ENCODE results near the gene EFTUD2. TPM values are rescaled to one million over a fixed set of nuclear protein-coding genes. Genes with fewer than 3 reads are reported as not detected.

Gene EFTUD2
- total and polyA plus RNA-seq, 2 of the 13 experiments (the other 11 are each of a cell fraction or from before 2014, with no cell fraction given), result 111 to 137 TPM

DNA sequence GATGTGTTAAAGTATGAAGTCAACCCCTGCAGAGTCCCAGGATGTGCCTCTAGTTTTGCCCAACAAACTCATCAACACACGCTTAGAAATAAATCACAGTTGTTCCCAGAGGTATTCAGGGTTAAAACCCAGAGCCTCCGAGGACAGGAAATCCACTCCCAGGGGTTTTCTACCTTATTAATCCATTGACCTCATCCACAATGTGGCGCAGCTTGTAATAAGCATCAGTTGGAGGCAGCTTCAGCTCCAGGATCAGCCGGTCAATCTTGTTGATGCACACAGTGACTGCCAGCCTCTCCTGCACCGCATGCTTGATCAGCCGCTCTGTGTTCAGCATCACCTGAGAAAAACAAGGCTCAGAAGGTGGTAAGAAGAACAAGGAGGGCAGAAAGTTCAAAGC, 23.5 kb downstream of the EFTUD2 start:
- FAIRE-seq (no peak), DNase-seq (ENCODE audit: low spot score) (no peak), ATAC-seq (no peak)
- no peak for TF ChIP-seq ZNF660 (CRISPR knock-in tag; IDR thresholded peaks at IDR 0.05; ENCODE audit: borderline replicate concordance, low read depth)
- no peak for TF ChIP-seq ZMYM3 (CRISPR knock-in tag; IDR thresholded peaks at IDR 0.05)
- TF ChIP-seq ARNT (IDR thresholded peaks at IDR 0.05), result no peak
- no peak for TF ChIP-seq PAX8 (CRISPR knock-in tag; IDR thresholded peaks at IDR 0.05; ENCODE audit: borderline replicate concordance)
- no peak for TF ChIP-seq HNRNPUL1 (IDR thresholded peaks at IDR 0.05; ENCODE audit: low read depth, low read length)
- TF ChIP-seq HCFC1 (IDR thresholded peaks at IDR 0.05; ENCODE audit: low read depth, low read length), result no peak
- no peak for TF ChIP-seq KAT2B (IDR thresholded peaks at IDR 0.05; ENCODE audit: borderline replicate concordance, low read depth, low read length)
- TF ChIP-seq JUND (CRISPR knock-in tag; IDR thresholded peaks at IDR 0.05), result no peak
- WGBS (ENCODE audit: low lambda C conversion rate), result 96% methylated on average over 6 of the region's 6 CpGs
- H3K4me2 ChIP-seq (ENCODE audit: low read depth, low read length), result no peak overlapping the region
- H3K79me2 ChIP-seq (ENCODE audit: insufficient read depth, low read length), result no peaks in the 10 kb centered on the region
- in situ Hi-C loops (cut with HindIII; ENCODE audit: extremely low pct_ligation_motif_present, low pct_unique_long_range_greater_than_20kb), result no loop called here
- CTCF ChIA-PET (ENCODE audit: low intra/inter-chr PET ratio, low total read pairs), result no interaction called here
- no peak overlapping the region for H3K4me3 ChIP-seq (replicated peaks in 1 of 3; ENCODE audit: insufficient read depth in 1 of 3, low read depth in 2 of 3, low read length in 3 of 3)
- BruUV-seq (replicated peaks), result no TSS peak
- no peaks in the 10 kb centered on the region for H3K27me3 ChIP-seq (ENCODE audit: control insufficient read depth in 1 of 2, insufficient read depth in 2 of 2, low read length in 2 of 2)
- H3K27ac ChIP-seq (ENCODE audit: extremely low read length, insufficient read depth, low read length), result no peak overlapping the region
- no peak overlapping the region for H3K9ac ChIP-seq (ENCODE audit: insufficient read depth, low read depth, low read length)
- H3K4me1 ChIP-seq (ENCODE audit: insufficient read depth, low read length), result no peaks in the 10 kb centered on the region
- no peaks in the 10 kb centered on the region for H4K20me1 ChIP-seq (ENCODE audit: insufficient read depth, low read length)
- peaks cover 43 to 82% of the 10 kb centered on the region in 2 experiments for H3K36me3 ChIP-seq (replicated peaks in 1 of 2; ENCODE audit: control insufficient read depth in 1 of 2, insufficient read depth in 2 of 2, low read length in 2 of 2)
- H2AFZ ChIP-seq (ENCODE audit: low read length), result no peak overlapping the region
- H3K9me3 ChIP-seq (ENCODE audit: low read length), result no peaks in the 10 kb centered on the region
- POLR2A ChIA-PET, result no interaction called here
- intact Hi-C loops (cut with micrococcal nuclease; ENCODE audit: unreplicated experiment), result no loop called here

DNA sequence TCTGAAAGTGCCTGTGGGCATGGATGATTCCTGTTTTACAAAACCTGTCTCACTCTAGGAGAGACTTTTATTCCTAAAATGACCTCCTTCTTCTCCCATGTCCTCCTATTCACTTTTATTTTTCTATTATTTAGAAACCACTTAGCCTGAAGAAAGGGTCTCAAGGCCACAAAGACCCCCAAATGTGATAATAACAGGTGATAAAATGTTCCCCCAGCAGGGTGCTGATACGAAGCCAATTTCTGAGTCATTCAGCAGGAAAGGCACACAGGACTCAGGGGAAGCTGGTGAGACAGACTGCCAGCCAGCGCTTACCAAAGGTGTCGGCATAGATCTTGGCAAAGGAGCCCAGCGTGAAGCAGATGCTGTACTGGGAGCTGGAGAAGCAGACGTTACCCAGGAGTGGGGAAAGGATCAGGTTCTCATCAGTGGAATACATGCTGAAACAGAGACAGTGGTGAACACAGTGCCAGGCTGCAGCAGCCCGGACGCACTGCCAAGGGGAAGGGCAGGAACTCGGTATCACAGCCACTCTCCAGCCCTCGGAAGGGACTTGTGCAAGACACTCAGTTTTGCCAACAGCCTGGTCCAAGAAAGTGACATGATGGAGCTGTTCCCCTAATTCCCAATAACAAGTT, 27.0 kb downstream of the EFTUD2 start:
- no peaks in the 10 kb centered on the region for H3K9me3 ChIP-seq (ENCODE audit: low read length)
- FAIRE-seq, result no peak
- H3K27ac ChIP-seq (ENCODE audit: extremely low read length, insufficient read depth, low read length), result no peak overlapping the region
- ChIA-PET CTCF (ENCODE audit: low intra/inter-chr PET ratio, low total read pairs) (no interaction called here), POLR2A (no interaction called here)
- no peak for DNase-seq (ENCODE audit: low spot score)
- no peak overlapping the region for H3K9ac ChIP-seq (ENCODE audit: insufficient read depth, low read depth, low read length)
- H3K79me2 ChIP-seq (ENCODE audit: insufficient read depth, low read length), result no peaks in the 10 kb centered on the region
- ATAC-seq, result no peak
- H3K27me3 ChIP-seq (ENCODE audit: control insufficient read depth in 1 of 2, insufficient read depth in 2 of 2, low read length in 2 of 2), result no peaks in the 10 kb centered on the region
- H2AFZ ChIP-seq (ENCODE audit: low read length), result no peak overlapping the region
- H4K20me1 ChIP-seq (ENCODE audit: insufficient read depth, low read length), result no peaks in the 10 kb centered on the region
- no TSS peak for BruUV-seq (replicated peaks)
- in situ Hi-C loops (cut with HindIII; ENCODE audit: extremely low pct_ligation_motif_present, low pct_unique_long_range_greater_than_20kb), result no loop called here
- peaks cover 42 to 81% of the 10 kb centered on the region in 2 experiments for H3K36me3 ChIP-seq (replicated peaks in 1 of 2; ENCODE audit: control insufficient read depth in 1 of 2, insufficient read depth in 2 of 2, low read length in 2 of 2)
- no peak overlapping the region for H3K4me2 ChIP-seq (ENCODE audit: low read depth, low read length)
- intact Hi-C loops (cut with micrococcal nuclease; ENCODE audit: unreplicated experiment), result no loop called here
- H3K4me1 ChIP-seq (ENCODE audit: insufficient read depth, low read length), result peaks cover 7% of the 10 kb centered on the region
- H3K4me3 ChIP-seq (replicated peaks in 1 of 3; ENCODE audit: insufficient read depth in 1 of 3, low read depth in 2 of 3, low read length in 3 of 3), result no peak overlapping the region
- WGBS (ENCODE audit: low lambda C conversion rate), result 93% methylated on average over 9 of the region's 9 CpGs
- no peak for TF ChIP-seq KMT2B (CRISPR knock-in tag; IDR thresholded peaks at IDR 0.05)
- TF ChIP-seq, protein P1, sequence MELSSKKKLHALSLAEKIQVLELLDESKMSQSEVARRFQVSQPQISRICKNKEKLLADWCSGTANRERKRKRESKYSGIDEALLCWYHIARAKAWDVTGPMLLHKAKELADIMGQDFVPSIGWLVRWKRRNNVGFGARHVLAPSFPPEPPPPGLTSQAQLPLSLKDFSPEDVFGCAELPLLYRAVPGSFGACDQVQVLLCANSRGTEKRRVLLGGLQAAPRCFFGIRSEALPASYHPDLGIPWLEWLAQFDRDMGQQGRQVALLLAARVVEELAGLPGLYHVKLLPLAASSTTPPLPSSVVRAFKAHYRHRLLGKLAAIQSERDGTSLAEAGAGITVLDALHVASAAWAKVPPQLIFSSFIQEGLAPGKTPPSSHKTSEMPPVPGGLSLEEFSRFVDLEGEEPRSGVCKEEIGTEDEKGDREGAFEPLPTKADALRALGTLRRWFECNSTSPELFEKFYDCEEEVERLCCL (CRISPR knock-in tag; IDR thresholded peaks at IDR 0.05; ENCODE audit: borderline replicate concordance), result no peak
- TF ChIP-seq, protein P2, sequence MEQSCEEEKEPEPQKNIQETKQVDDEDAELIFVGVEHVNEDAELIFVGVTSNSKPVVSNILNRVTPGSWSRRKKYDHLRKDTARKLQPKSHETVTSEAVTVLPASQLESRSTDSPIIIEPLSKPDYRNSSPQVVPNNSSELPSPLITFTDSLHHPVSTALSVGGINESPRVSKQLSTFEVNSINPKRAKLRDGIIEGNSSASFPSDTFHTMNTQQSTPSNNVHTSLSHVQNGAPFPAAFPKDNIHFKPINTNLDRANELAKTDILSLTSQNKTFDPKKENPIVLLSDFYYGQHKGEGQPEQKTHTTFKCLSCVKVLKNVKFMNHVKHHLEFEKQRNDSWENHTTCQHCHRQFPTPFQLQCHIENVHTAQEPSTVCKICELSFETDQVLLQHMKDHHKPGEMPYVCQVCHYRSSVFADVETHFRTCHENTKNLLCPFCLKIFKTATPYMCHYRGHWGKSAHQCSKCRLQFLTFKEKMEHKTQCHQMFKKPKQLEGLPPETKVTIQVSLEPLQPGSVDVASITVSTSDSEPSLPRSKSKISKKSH (CRISPR knock-in tag; IDR thresholded peaks at IDR 0.05; ENCODE audit: borderline replicate concordance), result no peak
- no peak for TF ChIP-seq ZNF274 (CRISPR knock-in tag; IDR thresholded peaks at IDR 0.05)
- TF ChIP-seq SP4 (CRISPR knock-in tag; IDR thresholded peaks at IDR 0.05), result no peak
- TF ChIP-seq ZNF557 (CRISPR knock-in tag; IDR thresholded peaks at IDR 0.05), result no peak
- TF ChIP-seq SP1 (IDR thresholded peaks at IDR 0.05), result no peak
- TF ChIP-seq SP1 (CRISPR knock-in tag; IDR thresholded peaks at IDR 0.05), result no peak
- no peak for TF ChIP-seq ZNF10 (CRISPR knock-in tag; IDR thresholded peaks at IDR 0.05; ENCODE audit: borderline replicate concordance, low read depth)
